Activated CD8-positive, alpha-beta memory T cell treated with anti-CD3 and anti-CD28 coated beads, Interleukin-2, amount 10 ng/mL, durations not matched to agents 7 days and 5 days (primary cell): Measurements from ENCODE around the gene SPATS2L. TPM values are rescaled to one million over a fixed set of nuclear protein-coding genes. Genes with fewer than 3 reads are reported as not detected.

Experiments
- ATAC-seq: fragments of 150-1000 bp; cut with Tn5 transposase; one replicate; pipeline ENCODE4 v1.10.0; 2021; ENCODE audit warnings: moderate library complexity
- CTCF ChIA-PET: fragments of 350-600 bp; sonication (Branson Sonifier 250); formaldehyde crosslinking; loops from one replicate; lab custom pipeline; 2021; ENCODE audit warnings: antibody characterized with exemption; lab: Charles Lee
- DNase-seq: peaks from one replicate; pipeline ENCODE4 v3.0.0-alpha.2; 2020
- H3K27ac Mint-ChIP-seq: one replicate; pipeline ENCODE4 v1.8.0; 2021; ENCODE audit warnings: mild to moderate bottlenecking, mixed read lengths
- H3K27me3 Mint-ChIP-seq: one replicate; pipeline ENCODE4 v1.8.0; 2021; ENCODE audit warnings: mixed read lengths
- H3K36me3 Mint-ChIP-seq: one replicate; pipeline ENCODE4 v1.8.0; 2021; ENCODE audit warnings: mild to moderate bottlenecking, mixed read lengths
- H3K4me1 Mint-ChIP-seq: one replicate; pipeline ENCODE4 v1.8.0; 2021; ENCODE audit warnings: mixed read lengths
- H3K4me3 Mint-ChIP-seq: one replicate; pipeline ENCODE4 v1.8.0; 2021; ENCODE audit warnings: mild to moderate bottlenecking, moderate library complexity, mixed read lengths
- H3K9me3 Mint-ChIP-seq: one replicate; pipeline ENCODE4 v1.8.0; 2022; ENCODE audit warnings: low read depth, mixed read lengths
- total RNA-seq, 2 experiments: library from RNA; stranded (reverse); gene quantifications; one replicate each; pipeline ENCODE4 v1.2.3, GENCODE V29; 2021

Gene SPATS2L
- total RNA-seq, 2 experiments from 2014 or later: 62.9 to 89.7 TPM

DNA sequence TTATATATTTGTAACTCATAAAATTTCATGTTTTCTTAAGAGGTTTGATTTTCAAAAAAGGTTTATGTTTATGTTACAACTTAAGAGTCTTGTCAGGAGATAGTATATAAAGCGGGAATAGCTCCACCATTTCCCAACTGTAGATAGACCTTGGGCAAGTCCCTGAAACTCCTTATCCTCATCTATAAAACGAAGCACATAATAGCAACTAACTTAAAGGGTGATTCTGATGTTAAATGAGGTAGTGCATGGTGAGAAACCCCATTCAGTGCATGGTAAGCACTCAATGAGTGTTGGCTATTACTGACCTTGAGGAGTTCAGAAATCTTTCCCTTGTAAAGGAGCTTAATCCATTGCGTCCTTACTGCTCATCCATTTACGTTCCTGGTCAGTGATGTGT, 169.3 kb downstream of the SPATS2L start:
- Mint-ChIP-seq H3K4me3 (no peak overlapping the region), H3K36me3 (peaks cover 29% of the 10 kb centered on the region)
- ATAC-seq: no peak

DNA sequence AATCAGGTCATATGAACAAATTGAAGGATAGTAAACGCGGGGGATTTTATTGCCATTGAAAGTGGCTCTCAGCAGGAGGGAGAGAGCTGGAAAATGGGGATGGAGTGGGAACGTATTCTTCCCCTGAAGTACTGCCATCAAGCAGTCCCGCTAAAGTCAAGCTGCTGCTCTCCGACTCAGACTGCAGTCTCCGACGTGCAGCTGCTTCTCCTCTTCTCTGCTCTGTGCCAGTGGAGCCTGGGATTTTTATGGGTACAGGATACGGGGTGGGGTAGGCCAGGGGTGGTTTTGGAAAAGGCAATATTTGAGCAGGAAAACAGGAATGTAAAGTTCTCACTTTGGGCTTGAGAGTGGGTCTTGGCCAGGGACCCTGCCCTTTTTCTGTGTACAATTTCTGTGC, 170.3 kb downstream of the SPATS2L start:
- no peaks in the 10 kb centered on the region for H3K27me3 Mint-ChIP-seq
- peaks cover 26% of the 10 kb centered on the region for H3K36me3 Mint-ChIP-seq
- H3K9me3 Mint-ChIP-seq: no peaks in the 10 kb centered on the region
- CTCF ChIA-PET: interaction anchor here (1.9 kb wide), 1 partner anchor 497 kb away, joined by 4 read pairs; no protein-coding TSS in a partner anchor
- ATAC-seq (no peak), DNase-seq (no peak)
- H3K27ac Mint-ChIP-seq: no peak overlapping the region
- H3K4me3 Mint-ChIP-seq: no peak overlapping the region
- peaks cover 20% of the 10 kb centered on the region for H3K4me1 Mint-ChIP-seq

More for the DNA sequence above, 169.3 kb downstream of the SPATS2L start:
- Mint-ChIP-seq H3K27ac (no peak overlapping the region), H3K9me3 (no peaks in the 10 kb centered on the region), H3K4me1 (peaks cover 22% of the 10 kb centered on the region), H3K27me3 (no peaks in the 10 kb centered on the region)
- DNase-seq: no peak
- CTCF ChIA-PET: interaction anchor here (1.9 kb wide), 1 partner anchor 496 kb away, joined by 4 read pairs; no protein-coding TSS in a partner anchor

DNA sequence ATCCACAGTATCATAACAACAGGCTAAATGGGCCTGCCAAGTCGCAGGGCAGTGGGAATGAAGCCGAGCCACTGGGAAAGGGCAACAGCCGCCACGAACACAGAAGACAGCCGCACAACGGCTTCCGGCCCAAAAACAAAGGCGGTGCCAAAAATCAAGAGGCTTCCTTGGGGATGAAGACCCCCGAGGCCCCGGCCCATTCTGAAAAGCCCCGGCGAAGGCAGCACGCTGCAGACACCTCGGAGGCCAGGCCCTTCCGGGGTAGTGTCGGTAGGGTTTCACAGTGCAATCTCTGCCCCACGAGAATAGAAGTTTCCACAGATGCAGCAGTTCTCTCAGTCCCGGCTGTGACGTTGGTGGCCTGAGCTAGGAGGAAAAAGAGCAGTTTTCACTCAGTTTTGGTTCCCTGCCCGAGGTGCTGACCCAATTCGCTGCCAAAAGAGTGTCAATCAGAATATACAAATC, 171.2 kb downstream of the SPATS2L start:
- Mint-ChIP-seq H3K27me3 (no peaks in the 10 kb centered on the region), H3K9me3 (no peaks in the 10 kb centered on the region), H3K4me1 (peaks cover 20% of the 10 kb centered on the region), H3K4me3 (no peak overlapping the region), H3K36me3 (peaks cover 26% of the 10 kb centered on the region), H3K27ac (no peak overlapping the region)
- CTCF ChIA-PET: no interaction called here
- no peak for DNase-seq
- no peak for ATAC-seq

DNA sequence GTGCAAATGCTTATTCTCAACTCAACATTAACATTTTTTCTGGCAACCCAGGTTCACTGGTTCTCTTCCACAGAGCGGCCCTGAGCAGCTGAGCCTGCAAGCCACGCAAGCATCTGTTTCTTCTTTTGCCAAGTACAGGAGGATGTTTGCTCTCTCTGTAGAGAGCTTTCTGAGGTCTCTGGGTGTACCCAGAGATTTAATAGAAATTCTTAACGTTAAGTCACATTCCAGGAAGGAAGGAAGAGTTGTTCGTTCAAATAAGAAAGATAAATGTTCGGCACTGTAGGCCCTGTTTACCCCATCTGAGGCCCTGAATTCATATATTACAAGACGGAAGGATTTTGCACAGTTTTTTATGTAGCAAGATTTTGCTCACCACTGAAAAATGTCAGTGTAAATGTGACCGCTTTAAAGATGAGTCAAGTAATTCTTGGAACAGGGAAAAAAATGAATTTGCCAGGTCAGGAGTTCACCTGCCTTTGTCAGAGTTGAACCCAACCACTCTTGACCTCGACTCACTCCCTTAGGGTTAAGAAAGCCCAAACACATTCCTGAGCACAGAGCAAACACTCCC, 173.3 kb downstream of the SPATS2L start:
- CTCF ChIA-PET: interaction anchor here (0.6 to 8.6 kb wide), 7 partner anchors 9 to 506 kb away, joined by 3 to 70 read pairs (median 4); no protein-coding TSS in a partner anchor
- DNase-seq (no peak), ATAC-seq (no peak)
- Mint-ChIP-seq H3K36me3 (peaks cover 20% of the 10 kb centered on the region), H3K4me3 (no peak overlapping the region), H3K9me3 (no peaks in the 10 kb centered on the region), H3K27ac (peak overlapping the region; percentile 67), H3K4me1 (peaks cover 20% of the 10 kb centered on the region), H3K27me3 (no peaks in the 10 kb centered on the region)

DNA sequence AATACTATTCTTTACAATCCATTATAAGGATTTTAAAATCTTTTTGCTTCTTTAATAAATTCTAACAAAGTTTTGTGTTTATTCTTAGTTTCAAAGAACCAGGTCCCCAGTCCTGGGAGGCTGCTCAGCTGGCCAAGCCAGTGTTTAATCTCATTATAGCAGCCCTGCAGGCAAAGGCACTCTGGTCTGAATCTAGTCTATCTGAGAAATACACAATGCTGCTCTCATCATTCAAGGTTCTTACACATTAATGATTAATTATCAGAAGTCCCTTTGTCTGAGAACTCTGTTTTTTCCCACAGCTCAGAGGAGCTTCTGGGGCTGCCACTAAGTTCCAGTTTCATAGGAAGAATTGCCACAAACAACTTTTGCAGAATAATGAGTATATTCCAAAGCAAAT, 175.7 kb downstream of the SPATS2L start:
- H3K27ac Mint-ChIP-seq: no peak overlapping the region
- CTCF ChIA-PET: interaction anchor here (1.2 to 8.6 kb wide), 14 partner anchors 11 to 508 kb away, joined by 3 to 70 read pairs (median 8); partner anchors contain the start of genes KCTD18 and SPATS2L
- H3K4me1 Mint-ChIP-seq: peaks cover 20% of the 10 kb centered on the region
- H3K27me3 Mint-ChIP-seq: no peaks in the 10 kb centered on the region
- no peak overlapping the region for H3K4me3 Mint-ChIP-seq
- ATAC-seq: no peak
- no peaks in the 10 kb centered on the region for H3K9me3 Mint-ChIP-seq
- peaks cover 15% of the 10 kb centered on the region for H3K36me3 Mint-ChIP-seq
- DNase-seq: no peak

GRCh38 chr2:200483729-200484198, 177.3 kb downstream of the SPATS2L start:
- Mint-ChIP-seq H3K4me1 (peaks cover 19% of the 10 kb centered on the region), H3K36me3 (peaks cover 5% of the 10 kb centered on the region), H3K27me3 (no peaks in the 10 kb centered on the region), H3K9me3 (no peaks in the 10 kb centered on the region), H3K4me3 (no peak overlapping the region), H3K27ac (no peak overlapping the region)
- DNase-seq: peak; percentile 49
- ATAC-seq: peak; percentile 41
- CTCF ChIA-PET: interaction anchor here (0.7 to 8.6 kb wide), 19 partner anchors 9 to 532 kb away, joined by 3 to 70 read pairs (median 5); partner anchors contain the start of genes KCTD18 and SPATS2L

- DNase-seq (no peak), ATAC-seq (no peak)
- Mint-ChIP-seq H3K27ac (no peak overlapping the region), H3K9me3 (no peaks in the 10 kb centered on the region), H3K4me3 (no peak overlapping the region), H3K27me3 (no peaks in the 10 kb centered on the region), H3K4me1 (peaks cover 9% of the 10 kb centered on the region), H3K36me3 (peaks cover 7% of the 10 kb centered on the region)
- CTCF ChIA-PET: interaction anchor here (0.7 to 8.6 kb wide), 12 partner anchors 8 to 512 kb away, joined by 3 to 70 read pairs (median 6); partner anchors contain the start of gene KCTD18
Observed at GRCh38 chr2:200484934-200485333, 178.4 kb downstream of the SPATS2L start.

- CTCF ChIA-PET: interaction anchor here (1.6 to 8.6 kb wide), 3 partner anchors 24 to 508 kb away, joined by 3 to 70 read pairs (median 7); partner anchors contain the start of gene KCTD18
- ATAC-seq: no peak
- H3K9me3 Mint-ChIP-seq: peaks cover 1% of the 10 kb centered on the region
- no peaks in the 10 kb centered on the region for H3K4me1 Mint-ChIP-seq
- H3K4me3 Mint-ChIP-seq: no peak overlapping the region
- no peak for DNase-seq
- H3K36me3 Mint-ChIP-seq: peaks cover 18% of the 10 kb centered on the region
- H3K27ac Mint-ChIP-seq: no peak overlapping the region
- H3K27me3 Mint-ChIP-seq: no peaks in the 10 kb centered on the region
Observed at GRCh38 chr2:200486529-200486928, 180.0 kb downstream of the SPATS2L start.

DNA sequence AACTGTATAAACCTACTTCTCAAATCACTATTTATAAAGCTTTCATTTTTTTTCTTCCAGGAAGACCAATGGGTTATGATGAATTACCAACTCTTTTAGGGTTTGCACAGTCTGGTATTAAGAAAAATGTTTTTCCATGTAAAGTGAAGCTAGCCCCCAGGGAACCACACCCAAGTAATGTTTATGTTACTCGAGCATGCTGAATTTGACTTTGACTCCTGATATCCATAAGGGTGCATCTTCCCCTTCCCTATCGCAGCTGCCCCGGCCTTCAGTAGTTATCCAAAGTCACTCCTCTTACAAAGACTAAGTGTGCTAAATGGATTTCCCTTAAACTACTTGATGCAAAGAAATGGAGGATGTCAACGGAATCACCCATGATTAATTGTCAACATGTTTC, 181.7 kb downstream of the SPATS2L start:
- Mint-ChIP-seq H3K9me3 (peaks cover 2% of the 10 kb centered on the region), H3K27me3 (no peaks in the 10 kb centered on the region), H3K36me3 (peaks cover 32% of the 10 kb centered on the region), H3K27ac (no peak overlapping the region), H3K4me1 (no peaks in the 10 kb centered on the region), H3K4me3 (no peak overlapping the region)
- DNase-seq (no peak), ATAC-seq (no peak)
- CTCF ChIA-PET: no interaction called here

GRCh38 chr2:200490001-200490400, 183.5 kb downstream of the SPATS2L start:
- peaks cover 41% of the 10 kb centered on the region for H3K36me3 Mint-ChIP-seq
- H3K27me3 Mint-ChIP-seq: no peaks in the 10 kb centered on the region
- H3K27ac Mint-ChIP-seq: no peak overlapping the region
- no peaks in the 10 kb centered on the region for H3K4me1 Mint-ChIP-seq
- no peak overlapping the region for H3K4me3 Mint-ChIP-seq
- CTCF ChIA-PET: no interaction called here
- H3K9me3 Mint-ChIP-seq: peaks cover 2% of the 10 kb centered on the region
- DNase-seq (no peak), ATAC-seq (no peak)

GRCh38 chr2:200492656-200493055, 186.2 kb downstream of the SPATS2L start:
- CTCF ChIA-PET: interaction anchor here (1.1 to 1.9 kb wide), 2 partner anchors 9 to 11 kb away, joined by 6 to 7 read pairs; no protein-coding TSS in a partner anchor
- no peak for DNase-seq
- Mint-ChIP-seq H3K27me3 (no peaks in the 10 kb centered on the region), H3K4me3 (no peak overlapping the region), H3K36me3 (peaks cover 50% of the 10 kb centered on the region), H3K27ac (no peak overlapping the region), H3K9me3 (peaks cover 2% of the 10 kb centered on the region), H3K4me1 (no peaks in the 10 kb centered on the region)
- ATAC-seq: no peak

GRCh38 chr2:200494048-200494447, 187.6 kb downstream of the SPATS2L start:
- ATAC-seq (no peak), DNase-seq (no peak)
- H3K4me3 Mint-ChIP-seq: no peak overlapping the region
- no peak overlapping the region for H3K27ac Mint-ChIP-seq
- peaks cover 55% of the 10 kb centered on the region for H3K36me3 Mint-ChIP-seq
- H3K9me3 Mint-ChIP-seq: peaks cover 2% of the 10 kb centered on the region
- H3K4me1 Mint-ChIP-seq: no peaks in the 10 kb centered on the region
- CTCF ChIA-PET: interaction anchor here (1.1 to 1.9 kb wide), 2 partner anchors 9 to 12 kb away, joined by 3 to 7 read pairs; no protein-coding TSS in a partner anchor
- H3K27me3 Mint-ChIP-seq: no peaks in the 10 kb centered on the region

DNA sequence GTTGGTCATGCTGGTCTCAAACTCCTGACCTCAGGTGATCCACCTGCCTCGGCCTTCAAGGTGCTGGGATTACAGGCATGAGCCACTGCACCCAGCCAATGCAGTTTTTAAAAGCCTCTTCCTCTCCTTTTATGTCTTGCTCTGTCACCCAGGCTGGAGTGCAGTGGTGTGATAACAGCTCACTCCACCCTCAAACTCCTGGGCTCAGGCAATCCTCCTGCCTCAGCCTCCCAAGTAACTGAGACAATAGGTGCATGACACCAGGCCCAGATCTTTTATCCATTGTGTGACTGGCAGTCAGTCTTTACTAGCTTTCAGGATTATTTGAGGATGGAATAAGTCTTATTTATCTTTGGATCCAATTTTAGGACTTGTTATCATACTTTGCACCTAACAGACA, 190.2 kb downstream of the SPATS2L start:
- DNase-seq (no peak), ATAC-seq (no peak)
- CTCF ChIA-PET: interaction anchor here (0.9 to 4.4 kb wide), 3 partner anchors 14 to 24 kb away, joined by 3 to 29 read pairs (median 3); no protein-coding TSS in a partner anchor

More for the DNA sequence above, 190.2 kb downstream of the SPATS2L start:
- H3K4me1 Mint-ChIP-seq: no peaks in the 10 kb centered on the region
- H3K27me3 Mint-ChIP-seq: no peaks in the 10 kb centered on the region
- peaks cover 41% of the 10 kb centered on the region for H3K36me3 Mint-ChIP-seq
- no peaks in the 10 kb centered on the region for H3K9me3 Mint-ChIP-seq
- no peak overlapping the region for H3K4me3 Mint-ChIP-seq
- H3K27ac Mint-ChIP-seq: no peak overlapping the region
